ENCODE measurements around the gene TMEM50B. TPM values are rescaled to one million over a fixed set of nuclear protein-coding genes. Genes with fewer than 3 reads are reported as not detected.
"Not testable (repeated sequence)": the region's sequence is repeated elsewhere in the genome, so short reads cannot be mapped to it uniquely, and the experiment has no call there.

The TMEM50B gene
- 35.7 and 62.5 TPM in 2 replicates for total RNA-seq
- polyA plus RNA-seq (2012) = 20.9 TPM

GRCh38 chr21:33479679-33480480, at the start of gene TMEM50B:
Gene TMEM50B, minus strand, starts transcription at chr21:33479974. Its CDS starts 11,089 bp downstream, at chr21:33468885.
- DNase-seq (ENCODE audit: low read depth) = peak; percentile 96

GRCh38 chr21:33522953-33523349, 43.2 kb upstream of the TMEM50B start:
- DNase-seq (ENCODE audit: low read depth) = no peak

GRCh38 chr21:33522297-33522952, 42.7 kb upstream of the TMEM50B start:
- no peak for DNase-seq (ENCODE audit: low read depth)

GRCh38 chr21:33518899-33519298, 39.1 kb upstream of the TMEM50B start:
- no peak for DNase-seq (ENCODE audit: low read depth)

GRCh38 chr21:33514229-33514628, 34.5 kb upstream of the TMEM50B start:
- no peak for DNase-seq (ENCODE audit: low read depth)

- no peak for DNase-seq (ENCODE audit: low read depth)
These were observed 32.7 kb upstream of the TMEM50B start for GRCh38 chr21:33512481-33512880.

GRCh38 chr21:33511639-33512038, 31.9 kb upstream of the TMEM50B start:
- no peak for DNase-seq (ENCODE audit: low read depth)

GRCh38 chr21:33510826-33511225, 31.1 kb upstream of the TMEM50B start:
- no peak for DNase-seq (ENCODE audit: low read depth)

GRCh38 chr21:33507003-33507402, 27.2 kb upstream of the TMEM50B start:
- DNase-seq (ENCODE audit: low read depth) = not testable (repeated sequence)

- DNase-seq (ENCODE audit: low read depth) = no peak
These were observed 26.1 kb upstream of the TMEM50B start for GRCh38 chr21:33505833-33506232.

GRCh38 chr21:33496345-33496744, 16.6 kb upstream of the TMEM50B start:
- DNase-seq (ENCODE audit: low read depth) = no peak

- DNase-seq (ENCODE audit: low read depth) = no peak
These were observed 16.0 kb upstream of the TMEM50B start for GRCh38 chr21:33495743-33496142.

- no peak for DNase-seq (ENCODE audit: low read depth)
These were observed 14.0 kb upstream of the TMEM50B start for GRCh38 chr21:33493756-33494155.

GRCh38 chr21:33492571-33492970, 12.8 kb upstream of the TMEM50B start:
- no peak for DNase-seq (ENCODE audit: low read depth)

GRCh38 chr21:33491373-33492102, 11.8 kb upstream of the TMEM50B start, which contains the start of gene DNAJC28:
Gene DNAJC28, minus strand, starts transcription at chr21:33491716. Its CDS starts 2,323 bp downstream, at chr21:33489393.
- peak; percentile 96 for DNase-seq (ENCODE audit: low read depth)

GRCh38 chr21:33490991-33491372, 11.2 kb upstream of the TMEM50B start:
- peak; percentile 17 for DNase-seq (ENCODE audit: low read depth)

- no peak for DNase-seq (ENCODE audit: low read depth)
These were observed 9.2 kb upstream of the TMEM50B start for GRCh38 chr21:33488936-33489335.

GRCh38 chr21:33487996-33488395, 8.2 kb upstream of the TMEM50B start:
- DNase-seq (ENCODE audit: low read depth) = no peak

- peak; percentile 63 for DNase-seq (ENCODE audit: low read depth)
These were observed 1.7 kb upstream of the TMEM50B start for GRCh38 chr21:33481314-33481943.

GRCh38 chr21:33480481-33481103, 818 bp upstream of the TMEM50B start:
- DNase-seq (ENCODE audit: low read depth) = no peak

Measured in myocyte (in vitro differentiated cells).